HG03571 (cell line): ENCODE measurements around the gene DYNC1LI1.

Experiments
- ATAC-seq: cut with Tn5 transposase; IDR thresholded peaks from one replicate; pipeline ENCODE4 v1.9.1; 2021; ENCODE audit not compliant: unreplicated experiment

The DYNC1LI1 gene

DNA sequence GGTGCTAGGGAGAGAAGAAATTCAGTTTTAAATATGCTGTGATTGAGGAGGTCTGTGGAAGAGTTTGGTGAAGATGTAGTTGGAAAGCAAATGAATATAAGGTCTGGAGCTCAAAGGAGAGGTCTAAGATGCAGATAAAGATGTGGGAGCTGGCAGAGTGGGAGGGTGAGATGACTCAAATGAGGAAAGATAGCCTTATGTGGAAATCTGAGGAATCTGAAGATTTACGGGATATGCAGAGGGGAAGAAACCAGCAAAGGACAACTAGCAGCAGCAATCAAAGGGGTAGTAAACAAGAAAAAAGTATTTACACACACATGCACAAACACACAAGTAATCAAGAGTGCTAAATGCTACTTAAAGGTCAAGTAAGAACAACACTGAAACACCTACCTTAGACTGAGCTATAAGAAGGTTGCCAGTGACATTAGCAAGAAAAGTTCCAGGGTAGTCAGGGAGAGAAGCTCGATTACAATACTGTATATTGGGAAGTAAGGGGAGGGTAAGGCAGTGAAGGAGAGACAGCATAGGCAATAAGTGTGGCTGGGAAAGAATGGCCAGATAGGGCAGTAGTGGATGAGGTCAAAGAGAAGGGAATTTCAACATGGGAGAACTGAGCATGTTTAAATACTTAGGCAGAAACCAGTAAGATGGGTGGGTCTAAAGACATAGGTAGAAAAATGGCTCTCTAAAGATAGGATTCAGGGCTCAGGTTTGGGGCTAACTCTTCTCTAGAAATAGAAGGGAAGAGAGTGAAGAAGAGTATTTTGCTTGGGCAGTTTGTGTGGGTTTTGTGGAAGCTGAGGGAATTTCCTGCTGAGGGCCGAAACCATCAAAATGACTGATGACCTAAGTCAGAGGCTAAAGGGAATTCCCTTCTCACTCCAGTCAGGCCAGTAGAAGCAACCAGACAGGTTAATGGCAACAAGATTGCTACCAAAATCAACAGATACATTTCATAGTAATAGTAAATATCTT is 76.9 kb downstream of the DYNC1LI1 start:
- ATAC-seq: no peak

DNA sequence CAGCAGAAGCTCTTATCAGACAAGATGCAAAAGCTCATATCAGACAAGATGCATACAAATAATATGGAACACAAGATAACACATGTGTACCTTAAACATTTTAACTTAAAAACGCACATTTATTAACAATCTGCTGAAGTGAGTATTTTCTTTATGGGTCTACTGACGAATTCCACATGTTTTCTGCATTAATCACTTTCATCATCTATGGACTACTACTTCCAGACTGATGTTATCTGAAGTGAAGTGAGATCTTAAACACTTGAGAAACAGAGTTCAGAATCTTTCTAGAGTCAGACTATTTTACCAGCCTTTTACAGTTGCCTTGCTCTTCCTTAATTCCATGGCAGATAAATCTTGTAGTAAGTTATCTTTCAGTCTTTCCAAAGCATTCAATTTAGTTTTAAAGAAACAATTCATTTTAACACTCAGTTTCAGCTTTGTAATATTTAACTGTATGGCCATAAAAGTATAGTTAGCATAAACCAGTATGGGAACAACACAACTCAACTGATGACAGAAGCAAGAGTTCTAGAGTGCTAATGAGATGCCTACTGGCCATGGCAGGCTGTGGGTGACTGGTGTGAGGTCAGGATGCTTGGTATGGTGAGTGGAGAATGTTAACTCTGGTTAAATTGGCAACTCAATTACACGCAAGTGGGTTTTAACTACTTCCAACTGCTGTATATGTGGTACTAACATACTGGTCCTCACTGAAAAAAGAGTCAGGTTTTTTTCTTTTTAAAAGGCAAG is 77.8 kb downstream of the DYNC1LI1 start:
- no peak for ATAC-seq

GRCh38 chr3:32488474-32489008 is 82.1 kb downstream of the DYNC1LI1 start:
- no peak for ATAC-seq

DNA sequence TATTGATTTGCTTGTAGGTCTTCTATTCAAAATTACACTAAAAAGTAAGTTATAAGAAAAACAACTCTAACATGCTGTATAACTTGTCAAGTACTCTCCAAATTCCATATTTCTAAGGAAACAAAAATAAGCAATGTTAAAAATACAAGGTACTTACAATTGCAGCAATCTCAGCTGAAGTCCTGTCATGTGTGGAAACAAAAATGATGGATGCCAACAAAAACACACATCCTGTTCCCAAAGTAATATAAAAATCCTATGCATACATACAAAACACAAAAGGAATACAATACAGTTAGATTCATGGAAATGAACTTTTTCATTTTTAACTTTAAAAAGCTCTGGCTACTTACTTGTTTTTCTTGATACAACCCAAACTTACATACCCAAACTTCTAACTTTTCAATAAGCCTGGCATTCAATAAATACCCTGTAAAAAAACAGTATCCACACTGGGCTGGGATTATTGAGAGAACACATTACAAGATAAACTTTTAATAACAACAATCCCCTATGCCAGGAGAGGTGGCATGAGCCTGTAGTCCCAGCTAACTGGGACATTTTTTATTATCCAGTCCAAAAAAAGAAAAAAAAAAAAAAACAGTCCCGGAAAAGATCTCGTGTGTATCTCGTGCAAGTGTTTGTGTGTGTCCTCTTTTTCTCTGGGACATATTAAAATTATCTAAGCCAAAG is 82.7 kb downstream of the DYNC1LI1 start:
- no peak for ATAC-seq

- no peak for ATAC-seq
These were observed 86.2 kb downstream of the DYNC1LI1 start for GRCh38 chr3:32484436-32484835.

DNA sequence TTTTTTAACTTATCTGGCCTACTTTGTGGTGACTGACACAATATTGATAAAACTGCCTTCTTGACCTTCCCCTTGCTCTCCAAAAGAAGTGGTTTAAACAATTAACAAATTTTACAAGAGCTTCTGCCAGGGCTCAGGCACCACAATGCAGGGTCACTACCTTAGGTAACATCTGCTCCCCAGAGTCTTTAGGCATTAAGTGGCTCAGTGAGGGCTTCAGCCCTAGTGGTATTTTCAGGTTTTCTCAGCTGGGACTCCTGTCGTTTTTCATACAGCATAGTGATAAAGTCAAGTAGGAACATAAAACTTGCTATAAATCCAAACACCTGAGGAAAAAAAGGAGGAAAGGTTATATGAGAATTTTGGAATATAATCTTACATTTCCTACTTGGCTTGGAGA is 86.9 kb downstream of the DYNC1LI1 start:
- ATAC-seq: no peak

GRCh38 chr3:32482693-32483092 is 88.0 kb downstream of the DYNC1LI1 start:
- ATAC-seq: no peak

- ATAC-seq: no peak
These were observed 88.6 kb downstream of the DYNC1LI1 start for GRCh38 chr3:32481791-32482631.

GRCh38 chr3:32480604-32481003 is 90.1 kb downstream of the DYNC1LI1 start:
- ATAC-seq: no peak
